Amniotic epithelial cell (primary cell): ENCODE measurements around the gene GPR143.
A peak's percentile ranks its signal among the peaks of the same experiment; 100 is the strongest.
"Not testable (repeated sequence)": the region's sequence is repeated elsewhere in the genome, so short reads cannot be mapped to it uniquely, and the experiment has no call there.

Experiments used
- DNase-seq: peaks from one replicate; pipeline ENCODE4 v3.0.0-alpha.2; 2010; ENCODE audit warnings: low read depth

The GPR143 gene

DNA sequence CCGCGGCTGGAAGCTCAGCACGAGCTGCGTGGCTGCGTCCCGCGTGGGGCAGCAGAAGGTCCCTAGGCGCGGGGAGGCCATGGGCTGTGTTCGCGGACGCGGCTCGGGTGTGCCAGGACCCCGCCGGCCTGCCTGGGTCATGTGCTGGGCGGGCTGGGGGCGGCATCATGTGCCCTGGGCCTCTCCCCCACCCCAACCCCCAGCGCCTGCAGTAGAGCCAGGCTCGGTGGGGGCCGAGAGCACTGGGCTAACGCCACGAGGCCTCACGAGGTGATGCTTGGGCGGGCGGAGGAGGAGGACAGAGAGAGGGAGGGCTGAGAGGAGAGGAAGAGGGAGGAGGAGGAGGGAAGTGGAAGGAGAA, at the start of gene GPR143:
Gene GPR143 (minus strand): TSS at position 111 of the 361 bp plus-strand sequence. CDS start 30 bp downstream, at position 81.
- DNase-seq = no peak

GRCh38 chrX:9811086-9811485, 45.4 kb upstream of the GPR143 start:
- DNase-seq = not testable (repeated sequence)

DNA sequence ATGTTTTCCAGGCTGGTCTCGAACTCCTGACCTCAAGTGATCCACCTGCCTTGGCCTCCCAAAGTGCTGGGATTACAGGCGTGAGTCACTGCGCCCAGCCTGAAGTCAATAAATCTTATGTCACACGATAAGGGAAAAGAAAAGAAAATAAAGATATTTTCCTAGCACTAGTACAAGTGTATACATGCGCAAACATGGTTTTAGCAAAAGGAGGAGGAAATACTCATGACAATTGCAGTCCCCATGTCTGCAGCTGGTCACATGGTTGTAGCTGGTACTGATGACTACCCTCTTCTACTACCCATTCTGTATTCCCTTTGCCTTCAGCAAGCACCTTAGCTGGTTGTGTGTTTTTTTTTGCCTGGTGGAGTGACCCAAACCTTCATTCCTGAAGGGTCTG, 44.2 kb upstream of the GPR143 start:
- DNase-seq = not testable (repeated sequence)

- no peak for DNase-seq
These were observed 41.9 kb upstream of the GPR143 start for GRCh38 chrX:9807355-9808182.

GRCh38 chrX:9805956-9806355, 40.3 kb upstream of the GPR143 start:
- DNase-seq = peak; percentile 74

GRCh38 chrX:9804444-9804843, 38.8 kb upstream of the GPR143 start:
- DNase-seq = no peak

DNA sequence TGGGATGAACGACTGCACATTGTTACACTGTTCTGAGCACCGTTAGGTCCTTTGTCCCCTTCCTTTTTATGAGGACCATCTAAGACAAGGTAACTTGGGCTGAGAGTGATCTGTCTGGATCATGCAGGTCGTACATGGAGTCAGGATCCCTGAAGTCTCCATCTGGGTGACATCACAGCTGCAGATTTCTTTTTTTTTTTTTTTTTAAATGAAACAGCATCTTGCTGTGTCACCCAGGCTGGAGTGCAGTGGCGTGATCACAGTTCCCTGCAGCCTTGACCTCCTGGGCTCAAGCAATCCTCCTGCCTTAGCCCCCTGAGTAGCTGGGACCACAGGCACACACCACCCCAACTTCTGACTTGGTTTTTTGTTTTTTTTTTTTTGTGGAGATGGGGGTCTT, 37.1 kb upstream of the GPR143 start:
- DNase-seq = no peak

- DNase-seq = no peak
These were observed 32.0 kb upstream of the GPR143 start for GRCh38 chrX:9797384-9798360.

DNA sequence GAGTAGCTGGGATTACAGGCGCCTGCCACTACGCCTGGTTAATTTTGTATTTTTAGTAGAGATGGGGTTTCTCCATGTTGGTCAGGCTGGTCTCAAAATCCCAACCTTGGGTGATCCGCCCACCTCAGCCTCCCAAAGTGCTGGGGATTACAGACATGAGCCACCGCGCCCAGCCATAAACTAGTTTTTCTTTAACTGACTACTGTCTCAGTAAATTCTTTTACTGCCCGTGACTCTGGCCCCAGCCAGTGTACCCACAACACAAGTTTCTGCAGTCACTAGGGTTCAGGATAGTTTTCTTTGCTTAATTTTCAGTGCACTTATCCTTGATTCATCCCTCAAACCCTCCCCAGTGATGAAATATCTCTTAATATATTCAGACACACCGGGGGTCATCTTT, 28.8 kb upstream of the GPR143 start:
- no peak for DNase-seq

- peak; percentile 96 for DNase-seq
These were observed 25.2 kb upstream of the GPR143 start for GRCh38 chrX:9790866-9791265.

DNA sequence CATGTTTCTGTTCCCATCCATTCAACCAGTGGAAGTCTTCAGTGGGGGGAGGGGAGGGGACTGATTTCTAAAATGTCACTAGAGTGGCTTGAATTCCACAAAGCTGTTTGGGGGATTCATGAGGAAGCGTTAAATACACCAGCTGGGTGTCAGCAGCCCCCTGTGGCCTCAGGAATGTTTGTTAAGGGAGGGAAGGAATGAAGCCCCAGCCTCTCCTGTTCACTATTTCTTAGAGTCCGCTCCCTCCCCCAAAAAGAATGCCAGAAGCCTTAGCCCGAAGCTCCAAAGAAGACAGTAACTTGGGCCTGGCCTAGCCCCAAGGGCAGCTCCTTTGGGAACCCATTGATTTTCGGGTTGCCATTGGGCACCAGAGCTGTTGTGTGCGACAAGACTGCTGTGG, 23.9 kb upstream of the GPR143 start:
- DNase-seq = no peak

DNA sequence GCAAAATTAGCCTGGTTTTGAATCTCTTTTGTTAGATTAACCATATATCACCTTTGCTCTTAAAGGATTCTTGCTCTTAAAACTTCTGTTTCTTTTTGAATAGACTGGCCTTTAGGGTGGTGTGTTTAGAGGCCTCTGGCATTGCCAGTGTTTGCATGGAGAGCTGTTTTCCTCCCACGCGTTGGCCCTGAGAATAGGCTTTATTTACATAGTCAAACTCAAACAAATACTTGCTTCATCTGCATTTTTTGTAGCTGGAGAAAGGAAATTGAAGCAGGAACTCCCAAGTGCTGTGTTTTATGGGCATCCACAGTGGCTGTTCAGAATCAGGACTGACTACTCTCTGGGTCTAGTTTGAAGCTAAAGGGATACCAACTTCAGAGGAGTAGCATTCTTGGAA, 23.3 kb upstream of the GPR143 start:
- DNase-seq = peak; percentile 83

DNA sequence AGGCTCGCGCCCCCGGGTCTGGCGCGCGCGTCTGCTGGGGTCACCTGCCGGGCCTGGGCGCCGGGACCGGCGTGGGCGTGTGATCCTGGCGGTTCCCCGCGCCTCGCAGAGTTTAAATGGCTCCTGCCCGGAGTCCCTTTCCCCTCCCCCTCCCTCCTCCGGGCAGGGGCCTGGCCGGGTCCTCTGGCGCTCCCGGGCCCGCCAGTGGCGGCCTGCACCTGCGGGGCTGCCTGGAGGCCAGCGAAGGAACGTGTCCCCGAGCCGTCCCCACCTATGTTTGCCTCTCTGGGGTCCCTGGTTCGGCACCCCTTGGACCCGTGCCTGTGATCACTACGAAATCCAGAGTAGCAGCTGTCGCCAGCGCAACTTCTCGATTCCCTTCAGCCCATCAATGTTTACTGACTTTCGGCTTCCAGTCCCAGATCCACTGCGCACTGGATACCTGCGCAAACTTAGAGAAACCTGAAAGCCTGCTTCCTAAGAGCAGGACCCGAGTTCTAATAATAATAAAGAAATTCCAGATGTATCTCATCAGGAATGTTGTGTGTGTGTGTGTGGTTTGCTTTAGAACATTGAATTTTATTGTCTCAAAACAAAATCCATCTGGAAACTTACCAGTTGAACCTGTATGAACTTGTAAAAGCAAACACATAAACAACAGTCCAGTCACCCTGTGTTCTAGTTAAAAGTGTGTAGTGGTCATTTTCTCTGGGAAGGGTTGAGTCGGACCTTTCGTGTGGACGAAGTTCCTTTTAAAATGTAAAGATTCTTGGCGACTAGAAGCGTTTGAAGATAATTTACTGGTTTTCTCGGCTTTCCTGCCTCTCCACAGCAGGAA, 21.4 kb upstream of the GPR143 start:
- peak; percentile 37 for DNase-seq

DNA sequence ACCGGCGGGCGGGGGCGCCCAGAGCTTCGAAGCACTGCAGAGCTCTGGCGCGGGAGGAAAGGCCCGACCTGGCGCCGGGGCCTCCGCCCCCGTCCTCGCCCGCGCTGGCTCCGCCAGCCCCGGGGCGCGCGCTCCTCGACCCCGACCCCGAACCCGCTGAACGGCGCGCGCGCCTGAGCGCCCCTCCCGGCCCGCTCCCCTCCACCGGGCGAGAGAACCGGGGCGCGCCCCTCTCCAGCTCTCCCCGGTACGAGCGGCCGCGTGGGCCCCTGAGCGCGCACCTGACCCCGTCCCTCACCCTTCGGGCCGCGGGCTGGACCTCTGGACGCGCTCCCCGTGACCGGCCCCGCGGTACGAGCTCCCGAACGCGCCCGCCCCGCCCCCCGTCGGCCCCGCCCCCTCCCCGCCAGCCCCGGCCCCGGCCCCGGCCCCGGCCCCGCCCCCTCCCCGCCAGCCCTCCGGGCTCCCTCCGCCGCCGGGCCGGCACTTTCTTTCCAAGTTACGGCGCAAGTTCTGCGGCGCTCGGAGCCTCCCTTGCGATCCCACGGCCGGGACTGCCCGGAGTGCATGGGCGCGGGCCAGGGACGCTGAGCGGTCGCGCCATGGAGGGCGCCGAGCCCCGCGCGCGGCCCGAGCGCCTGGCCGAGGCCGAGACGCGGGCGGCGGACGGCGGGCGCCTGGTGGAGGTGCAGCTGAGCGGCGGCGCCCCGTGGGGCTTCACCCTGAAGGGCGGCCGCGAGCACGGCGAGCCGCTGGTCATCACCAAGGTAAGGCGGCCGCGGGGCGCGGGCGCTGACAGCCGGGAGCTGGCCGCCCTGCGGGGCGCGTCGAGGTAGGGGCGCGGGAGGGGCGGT, 20.5 kb upstream of the GPR143 start, which contains the start of gene SHROOM2:
Gene SHROOM2 (plus strand): TSS at position 486 of the 854 bp plus-strand sequence. CDS start 117 bp downstream, at position 603.
- no peak for DNase-seq

DNA sequence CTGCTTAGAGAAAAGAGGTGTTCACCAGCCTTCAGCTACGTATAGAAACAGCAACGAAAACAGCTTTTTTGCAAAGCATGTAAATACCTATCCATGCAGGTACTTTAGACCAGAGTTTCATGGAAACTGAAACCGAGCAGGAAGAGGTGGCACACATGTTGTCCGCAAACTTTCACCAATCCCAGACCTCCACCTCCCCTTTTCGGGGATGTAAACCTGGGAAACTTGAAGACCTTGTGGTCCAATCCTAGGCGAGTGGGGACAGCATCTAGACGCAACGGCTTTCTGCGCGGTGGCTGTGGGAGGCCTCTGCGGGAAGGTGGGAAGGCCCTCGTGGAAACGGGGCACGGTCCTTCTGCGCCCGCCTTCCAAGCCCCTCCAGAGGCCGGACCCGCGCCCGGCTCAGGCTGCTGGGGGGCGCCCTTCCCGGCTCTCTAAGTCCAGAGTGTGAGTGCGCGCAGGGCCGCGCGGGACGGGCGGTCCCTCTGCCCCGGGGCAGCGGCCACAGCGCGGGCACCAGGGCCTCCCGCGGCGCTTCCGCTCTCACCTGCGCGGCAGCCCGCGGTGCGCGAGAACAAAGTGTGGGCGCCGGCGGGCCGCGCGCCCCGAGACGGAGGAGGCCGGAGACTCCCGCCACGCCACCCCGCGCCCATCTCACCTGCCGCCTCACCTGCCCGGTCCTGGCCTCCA, 19.8 kb upstream of the GPR143 start:
- DNase-seq = no peak

DNA sequence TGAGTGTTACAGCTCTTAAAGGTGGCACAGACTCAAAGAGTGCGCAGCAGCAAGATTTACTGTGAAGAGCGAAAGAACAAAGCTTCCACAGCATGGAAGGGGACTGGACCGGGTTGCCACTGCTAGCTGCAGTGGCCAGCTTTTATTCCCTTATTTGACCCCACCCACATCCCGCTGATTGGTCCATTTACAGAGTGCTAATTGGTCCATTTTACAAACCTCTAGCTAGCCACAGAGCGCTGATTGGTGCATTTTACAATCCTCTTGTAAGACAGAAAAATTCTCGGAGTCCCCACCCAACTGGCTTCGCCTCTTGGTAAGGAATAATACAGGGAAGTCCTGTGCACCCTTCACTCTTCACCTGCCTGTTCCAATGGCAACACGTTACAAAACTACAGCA, 18.7 kb upstream of the GPR143 start:
- DNase-seq = no peak

GRCh38 chrX:9781941-9782340, 16.3 kb upstream of the GPR143 start:
- DNase-seq = no peak

DNA sequence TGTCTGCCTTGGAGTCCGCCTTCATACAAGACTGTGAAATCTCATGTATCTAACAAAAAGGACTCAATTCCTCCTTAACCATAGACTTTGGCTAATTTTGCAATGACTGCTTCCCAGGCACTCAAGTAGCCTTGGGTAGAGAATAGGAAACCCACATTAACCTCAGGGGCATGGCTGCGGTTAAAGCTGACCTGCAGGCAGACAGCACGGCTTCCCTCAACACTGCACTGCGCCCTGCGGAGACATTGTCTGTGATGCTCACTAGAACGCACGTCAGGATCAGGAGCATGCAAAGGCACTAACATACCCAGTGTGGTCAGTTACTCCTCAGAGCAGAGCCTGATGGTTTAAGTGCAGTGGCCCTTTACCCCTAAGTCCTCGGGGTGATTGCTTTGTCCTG, 10.3 kb upstream of the GPR143 start:
- DNase-seq = no peak

- no peak for DNase-seq
These were observed 7.3 kb upstream of the GPR143 start for GRCh38 chrX:9772943-9773342.

DNA sequence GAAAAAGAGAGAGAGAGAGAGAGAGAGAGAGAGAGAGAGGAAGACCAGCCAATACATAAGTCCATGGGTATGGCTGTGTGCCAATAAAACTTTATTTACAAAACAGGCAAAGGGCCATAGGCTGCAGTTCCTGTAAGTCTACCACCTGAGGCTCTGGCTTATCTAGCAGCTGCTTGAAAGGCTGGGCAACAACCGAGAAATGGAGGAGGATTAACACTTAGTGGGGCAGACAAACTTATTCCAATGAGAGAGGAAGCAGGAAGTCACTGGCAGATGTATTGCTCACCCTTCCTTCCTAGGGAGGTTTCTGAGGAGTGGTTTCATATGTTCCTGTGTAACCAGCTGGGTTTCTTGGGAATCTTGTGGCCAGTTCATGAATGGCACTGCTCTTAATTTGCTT, 4.7 kb upstream of the GPR143 start:
- no peak for DNase-seq
